OCI-LY7 (cell line): Measurements from ENCODE around the gene ZNF70. TPM values are rescaled to one million over a fixed set of nuclear protein-coding genes. Genes with fewer than 3 reads are reported as not detected.
A peak's percentile ranks its signal among the peaks of the same experiment; 100 is the strongest.

Experiments used
- BruUV-seq: library from RNA; stranded (reverse); fragments of 400-500 nt; replicated peaks from 2 replicates; lab custom pipeline; 2021; lab: Mats Ljungman, UMichigan
- CTCF ChIA-PET: fragments of 300-600 bp; sonication (Branson Sonifier 250); formaldehyde crosslinking; loops from one replicate; lab custom pipeline; 2022; ENCODE audit warnings: antibody characterized with exemption; ENCODE audit not compliant: unreplicated experiment; lab: Charles Lee
- POLR2A ChIA-PET: fragments of 300-600 bp; sonication (Branson Sonifier 250); formaldehyde crosslinking; loops from one replicate; lab custom pipeline; 2022; ENCODE audit warnings: antibody characterized with exemption; lab: Charles Lee
- DNase-seq: peaks from one replicate; pipeline ENCODE4 v3.0.0-alpha.2; 2015; ENCODE audit warnings: low spot score
- H2AFZ ChIP-seq: fragments of 200-600 bp; sonication (generic), shearing (Covaris generic); 2 replicates; pipeline ENCODE4 v1.6.1; 2014; ENCODE audit warnings: mild to moderate bottlenecking, antibody characterized with exemption, low read length, moderate library complexity
- H3K27ac ChIP-seq: fragments of 200-600 bp; sonication (generic); 2 replicates; pipeline ENCODE4 v1.5.1; 2014; ENCODE audit warnings: mixed run types, low read depth, mild to moderate bottlenecking, moderate library complexity, low read length, inconsistent platforms; ENCODE audit not compliant: poor library complexity, severe bottlenecking
- H3K36me3 ChIP-seq: fragments of 200-600 bp; sonication (generic); 2 replicates; pipeline ENCODE4 v1.6.1; 2014; ENCODE audit warnings: mild to moderate bottlenecking, antibody characterized with exemption, low read length, moderate library complexity, mixed read lengths; ENCODE audit not compliant: insufficient read depth
- H3K4me1 ChIP-seq: fragments of 200-600 bp; sonication (generic); 2 replicates; pipeline ENCODE4 v1.5.1; 2014; ENCODE audit warnings: mild to moderate bottlenecking, low read length; ENCODE audit not compliant: insufficient read depth, poor library complexity, severe bottlenecking
- H3K4me2 ChIP-seq: fragments of 200-600 bp; sonication (generic); 2 replicates; pipeline ENCODE4 v1.6.1; 2014; ENCODE audit warnings: mild to moderate bottlenecking, low read length
- H3K4me3 ChIP-seq: fragments of 200-600 bp; sonication (generic); 2 replicates; pipeline ENCODE4 v1.5.1; 2014; ENCODE audit warnings: mild to moderate bottlenecking, low read depth, low read length; ENCODE audit not compliant: poor library complexity, severe bottlenecking
- H3K79me2 ChIP-seq: fragments of 200-600 bp; sonication (generic); 2 replicates; pipeline ENCODE4 v1.6.1; 2016; ENCODE audit warnings: low read depth, mild to moderate bottlenecking, low read length, moderate library complexity, mixed read lengths; ENCODE audit not compliant: insufficient read depth
- H3K9me2 ChIP-seq: fragments of 200-600 bp; sonication (generic); 2 replicates; pipeline ENCODE4 v1.6.1; 2016; ENCODE audit warnings: mild to moderate bottlenecking, low read length, mixed read lengths; ENCODE audit not compliant: insufficient read depth
- H3K9me3 ChIP-seq: fragments of 200-600 bp; sonication (generic); 2 replicates; pipeline ENCODE4 v1.6.1; 2014; ENCODE audit warnings: mild to moderate bottlenecking, mixed run types, low read length, mixed read lengths
- H4K20me1 ChIP-seq: fragments of 200-600 bp; sonication (generic); 2 replicates; pipeline ENCODE4 v1.6.1; 2014; ENCODE audit warnings: mild to moderate bottlenecking, antibody characterized with exemption, low read length, moderate library complexity, mixed read lengths; ENCODE audit not compliant: insufficient read depth
- CTCF ChIP-seq: fragments of 200-600 bp; sonication (generic); conservative IDR thresholded peaks from 2 replicates; pipeline ENCODE4 v1.5.1; 2014; ENCODE audit warnings: mild to moderate bottlenecking, antibody characterized with exemption, low read length, moderate library complexity, mixed read lengths
- EZH2phosphoT487 ChIP-seq: fragments of 200-600 bp; sonication (generic); IDR thresholded peaks from 2 replicates; pipeline ENCODE4 v1.6.1; 2018; ENCODE audit warnings: low read depth, borderline replicate concordance, mild to moderate bottlenecking, mixed run types, antibody characterized with exemption, low read length, moderate library complexity, mixed read lengths
- intact Hi-C: fragments of 100-400 bp; cut with micrococcal nuclease; formaldehyde crosslinking; loops from one replicate; pipeline ENCODE4 v1.10.0; 2022; ENCODE audit not compliant: unreplicated experiment
- total RNA-seq, 2 experiments: library from RNA; depleted of rRNA in 1 of 2; stranded (reverse); fragments of >200 nt in 1 of 2; shearing (Covaris generic) in 1 of 2; gene quantifications; 2 replicates each; pipeline ENCODE4 v1.2.3, GENCODE V29; 2014 to 2022

ZNF70 gene
- total RNA-seq, 2 experiments from 2014 or later: 6.0 to 8.4 TPM

- intact Hi-C loops: loop anchor here (1.0 to 10.0 kb wide), 3 partner anchors 34 to 817 kb away; no protein-coding TSS in a partner anchor
- H3K4me2 ChIP-seq: peak overlapping the region; percentile 93
- TSS peak; percentile 89 for BruUV-seq
These were observed 607 bp upstream of the ZNF70 start for GRCh38 chr22:23751441-23751996.

GRCh38 chr22:23750367-23750713, 572 bp downstream of the ZNF70 start:
- Histone ChIP-seq H2AFZ (no peak overlapping the region), H3K4me1 (peaks cover 35% of the 10 kb centered on the region), H3K9me2 (no peaks in the 10 kb centered on the region), H3K4me3 (peak overlapping the region; percentile 78), H3K79me2 (peaks cover 11% of the 10 kb centered on the region; the same call in 1 of the 2 replicates), H3K4me2 (peak overlapping the region; percentile 93), H3K9me3 (no peaks in the 10 kb centered on the region), H4K20me1 (no peaks in the 10 kb centered on the region), H3K36me3 (no peaks in the 10 kb centered on the region; the same call in 1 of the 2 replicates), H3K27ac (peak overlapping the region; percentile 8)
- TF ChIP-seq CTCF (no peak), EZH2phosphoT487 (no peak)
- intact Hi-C loops: loop anchor here (5.0 to 10.0 kb wide), 2 partner anchors 97 to 816 kb away; no protein-coding TSS in a partner anchor
- CTCF ChIA-PET: interaction anchor here (0.6 kb wide), 1 partner anchor 35 kb away, joined by 4 read pairs; no protein-coding TSS in a partner anchor
- POLR2A ChIA-PET: interaction anchor here (0.6 kb wide), 2 partner anchors 22 to 139 kb away, joined by 3 to 5 read pairs; no protein-coding TSS in a partner anchor
- no peak for DNase-seq
- no TSS peak for BruUV-seq

More at GRCh38 chr22:23751441-23751996, 607 bp upstream of the ZNF70 start:
- POLR2A ChIA-PET: interaction anchor here (1.6 to 2.5 kb wide), 2 partner anchors 94 to 106 kb away, joined by 5 to 8 read pairs; partner anchors contain the start of gene SLC2A11
- no peak for DNase-seq
- Histone ChIP-seq H3K79me2 (peaks cover 11% of the 10 kb centered on the region; the same call in 1 of the 2 replicates), H3K4me1 (peaks cover 46% of the 10 kb centered on the region), H2AFZ (peak overlapping the region; percentile 36; the same call in 1 of the 2 replicates), H3K9me2 (no peaks in the 10 kb centered on the region), H3K4me3 (peak overlapping the region; percentile 78), H3K27ac (peak overlapping the region; percentile 95), H3K36me3 (no peaks in the 10 kb centered on the region; the same call in 1 of the 2 replicates), H4K20me1 (no peaks in the 10 kb centered on the region), H3K9me3 (no peaks in the 10 kb centered on the region)
- CTCF ChIA-PET: no interaction called here
- no peak for TF ChIP-seq CTCF
- TF ChIP-seq EZH2phosphoT487: no peak
